GM19372 (cell line): Measurements from ENCODE around the gene NTN3.

ENCODE experiments used
- ATAC-seq: cut with Tn5 transposase; IDR thresholded peaks from one replicate; pipeline ENCODE4 v1.9.1; 2021; ENCODE audit warnings: mild to moderate bottlenecking, low read depth, moderate library complexity; ENCODE audit not compliant: unreplicated experiment

NTN3 gene

DNA sequence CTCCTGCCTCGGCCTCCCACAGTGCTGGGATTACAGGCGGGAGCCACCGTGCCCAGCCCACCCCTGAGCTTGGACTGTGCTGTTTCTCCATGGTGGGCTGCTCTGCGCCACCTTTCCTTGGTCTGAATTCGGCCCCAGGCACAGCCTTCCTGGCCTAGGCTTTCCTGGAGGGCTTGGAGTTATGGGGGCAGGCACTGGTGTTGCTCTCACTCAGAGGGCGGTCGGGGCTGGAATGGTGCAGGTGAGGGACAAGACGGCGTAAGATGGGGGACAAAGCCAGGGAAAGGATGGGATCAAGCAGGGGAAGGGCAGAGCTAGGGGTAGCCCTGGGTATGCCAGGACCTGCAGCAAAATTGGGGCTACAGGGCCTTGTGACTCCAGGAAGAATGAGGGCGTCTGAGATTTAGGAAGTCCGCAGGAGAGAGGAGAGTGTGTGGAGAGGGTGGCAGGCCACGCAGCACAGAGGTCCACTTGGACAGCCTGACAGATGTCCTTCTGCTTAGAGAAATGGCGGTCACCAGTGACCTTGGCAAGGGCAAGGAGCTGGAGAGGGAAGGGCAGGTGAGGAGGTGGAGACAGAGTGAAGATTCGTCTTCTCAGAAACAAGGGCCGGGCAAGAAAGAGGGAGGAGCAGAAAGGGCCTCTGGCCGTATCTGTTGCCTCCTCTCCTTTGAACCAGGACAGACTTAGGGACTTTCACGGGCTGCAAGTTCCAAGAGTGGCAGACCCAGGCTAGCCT lies 41.1 kb downstream of the NTN3 start:
- no peak for ATAC-seq

DNA sequence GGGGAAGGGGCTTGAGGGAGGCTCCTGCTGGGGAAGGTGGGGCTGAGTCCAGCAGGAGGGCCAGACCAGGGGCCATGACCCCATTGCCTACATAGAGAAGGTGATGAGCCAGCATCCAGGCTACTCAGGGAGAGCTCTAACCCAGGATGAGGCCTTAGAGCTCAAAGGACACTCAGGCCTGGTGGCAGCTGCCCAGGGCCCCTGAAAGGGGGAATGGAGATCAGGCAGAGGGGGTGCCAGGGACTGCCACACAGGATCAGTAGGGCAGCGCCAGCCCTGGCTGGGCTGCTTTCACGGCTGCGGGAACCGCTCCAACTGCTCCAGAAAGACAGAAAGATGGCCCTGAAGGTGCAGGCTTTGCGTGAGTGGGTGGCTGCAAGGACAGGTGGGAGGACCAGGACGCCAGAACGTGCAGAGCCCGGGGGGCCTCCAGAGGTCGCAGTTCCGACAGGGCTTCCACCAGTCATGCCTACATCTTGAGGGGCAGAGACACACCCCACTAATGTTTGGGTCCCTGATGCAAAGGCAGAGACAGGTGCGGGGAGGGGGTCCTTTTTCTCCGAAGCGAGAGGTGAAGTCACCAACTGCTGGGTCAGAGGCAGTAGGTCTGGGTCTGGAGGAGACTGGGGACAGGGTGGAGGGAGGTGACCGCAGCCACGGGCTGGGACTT lies 41.8 kb downstream of the NTN3 start:
- no peak for ATAC-seq

DNA sequence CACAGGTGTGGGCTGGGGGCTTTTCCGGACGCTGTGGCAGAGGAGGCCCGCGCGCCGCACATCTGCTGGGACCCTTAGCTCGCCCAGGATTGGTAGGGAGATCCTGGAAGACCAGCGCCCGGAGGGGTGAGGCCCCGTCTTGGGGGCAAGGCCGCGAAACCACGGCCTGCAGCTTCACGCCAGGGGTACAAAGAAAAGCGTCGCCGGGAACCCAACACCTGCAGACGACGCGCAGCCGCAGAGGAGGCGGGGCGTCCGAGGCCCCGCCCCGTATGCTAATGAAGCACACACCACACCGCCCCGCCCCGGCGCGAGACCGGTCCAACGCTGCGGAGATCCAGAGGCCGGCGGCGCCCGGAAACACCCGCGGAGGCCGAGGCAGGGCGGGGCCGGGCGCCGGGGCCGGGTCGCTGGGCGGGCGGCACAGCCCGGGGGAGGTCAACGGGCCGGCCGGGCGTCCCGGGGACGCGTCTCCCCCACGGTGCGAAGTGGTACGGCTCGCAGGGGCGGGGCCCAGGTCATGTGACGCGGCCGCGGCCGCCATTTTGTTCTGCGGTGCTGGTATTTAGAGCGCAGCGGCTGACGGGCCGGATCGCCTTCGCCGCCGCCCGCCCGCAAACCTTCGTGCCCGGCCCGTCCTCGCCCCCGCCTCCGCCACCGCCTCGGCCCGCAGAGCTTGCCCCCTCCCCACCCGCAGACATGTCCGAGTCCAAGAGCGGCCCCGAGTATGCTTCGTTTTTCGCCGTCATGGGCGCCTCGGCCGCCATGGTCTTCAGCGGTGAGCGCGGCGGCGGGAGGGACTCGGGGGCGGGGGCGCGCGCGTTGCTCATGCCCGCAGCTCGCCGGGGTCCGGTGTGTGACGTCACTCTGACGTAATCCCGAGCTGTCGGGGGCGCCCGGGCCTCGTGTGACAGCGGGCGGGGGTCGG lies 42.6 kb downstream of the NTN3 start, which contains the start of gene ATP6V0C:
TSS of gene ATP6V0C (plus strand) at position 548 of the 928 bp plus-strand sequence. CDS start at position 700, 152 bp downstream.
- ATAC-seq = peak; percentile 70

DNA sequence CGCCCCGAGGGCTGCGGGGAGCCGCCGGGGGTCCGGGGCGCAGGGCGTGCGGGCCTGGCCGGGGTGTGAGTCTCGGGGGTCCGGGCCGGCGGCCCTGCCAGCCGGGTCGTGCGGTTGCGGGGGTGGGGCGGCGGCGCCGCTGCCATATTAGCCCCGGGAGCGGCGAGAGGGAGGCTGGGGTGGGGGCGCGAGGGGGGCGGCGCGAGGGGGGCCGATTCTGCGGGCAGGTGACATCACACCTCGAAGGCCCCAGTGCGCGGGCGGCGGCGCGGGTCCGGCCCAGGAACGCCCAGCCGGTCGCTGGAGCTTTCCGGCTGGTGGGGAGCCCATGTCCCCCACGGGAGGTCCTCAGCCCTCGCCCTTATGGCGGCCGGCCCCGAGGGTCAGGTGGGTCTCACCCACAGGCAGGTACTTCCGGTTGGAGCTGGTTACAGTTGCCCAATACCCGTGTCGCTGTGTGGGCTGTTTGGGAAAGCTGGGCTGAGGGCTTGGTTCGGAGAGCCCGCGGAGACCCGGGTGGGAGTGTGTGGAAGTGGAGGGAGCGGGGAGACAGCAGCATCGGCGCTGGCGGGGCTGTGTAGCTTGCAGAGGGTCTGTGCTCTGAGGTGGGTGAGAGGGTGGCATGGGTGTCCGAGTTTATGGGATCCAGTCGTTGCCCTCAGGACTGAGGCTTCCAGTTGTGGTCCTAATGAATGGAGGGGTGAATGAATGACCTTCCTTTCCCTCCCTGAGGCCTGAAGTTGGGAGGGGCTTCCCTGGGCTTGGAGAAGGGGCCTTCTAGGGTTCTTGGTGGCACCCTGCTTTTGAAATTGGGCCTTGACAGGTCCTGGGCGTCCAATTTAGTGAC lies 43.5 kb downstream of the NTN3 start:
- peak; percentile 0 for ATAC-seq

DNA sequence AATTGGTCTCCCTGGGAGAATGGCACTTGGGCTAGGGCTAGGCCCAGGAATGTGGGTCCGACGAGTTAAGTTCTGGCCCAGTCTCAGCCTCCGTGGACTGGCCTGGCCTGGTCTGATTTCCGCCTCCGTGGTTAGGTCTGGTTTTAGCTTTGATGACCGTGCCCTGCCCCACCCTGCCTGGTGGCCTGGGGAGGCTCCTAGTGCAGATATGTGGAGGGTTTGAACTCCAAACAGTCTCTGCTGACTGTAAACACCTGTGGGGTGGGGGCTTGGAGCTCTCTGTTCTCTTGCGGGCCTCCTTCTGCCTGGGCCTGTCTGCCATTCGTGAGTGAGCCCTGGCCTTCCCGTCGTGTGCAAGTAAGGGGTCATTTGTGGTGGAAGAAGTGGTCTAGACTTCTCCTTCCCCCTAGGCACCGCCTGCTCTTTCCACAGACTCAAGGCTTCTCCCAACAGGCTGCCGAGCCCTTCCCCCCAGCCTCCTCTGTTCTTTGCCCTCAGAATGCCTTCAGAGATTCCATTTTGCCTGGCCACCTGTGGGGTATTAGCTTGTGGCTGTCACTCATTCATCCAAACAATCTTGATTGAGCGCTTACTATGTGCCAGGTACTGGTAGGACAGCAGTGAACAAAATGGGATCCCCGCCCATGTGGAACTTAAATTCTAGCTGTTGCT lies 44.2 kb downstream of the NTN3 start:
- no peak for ATAC-seq

DNA sequence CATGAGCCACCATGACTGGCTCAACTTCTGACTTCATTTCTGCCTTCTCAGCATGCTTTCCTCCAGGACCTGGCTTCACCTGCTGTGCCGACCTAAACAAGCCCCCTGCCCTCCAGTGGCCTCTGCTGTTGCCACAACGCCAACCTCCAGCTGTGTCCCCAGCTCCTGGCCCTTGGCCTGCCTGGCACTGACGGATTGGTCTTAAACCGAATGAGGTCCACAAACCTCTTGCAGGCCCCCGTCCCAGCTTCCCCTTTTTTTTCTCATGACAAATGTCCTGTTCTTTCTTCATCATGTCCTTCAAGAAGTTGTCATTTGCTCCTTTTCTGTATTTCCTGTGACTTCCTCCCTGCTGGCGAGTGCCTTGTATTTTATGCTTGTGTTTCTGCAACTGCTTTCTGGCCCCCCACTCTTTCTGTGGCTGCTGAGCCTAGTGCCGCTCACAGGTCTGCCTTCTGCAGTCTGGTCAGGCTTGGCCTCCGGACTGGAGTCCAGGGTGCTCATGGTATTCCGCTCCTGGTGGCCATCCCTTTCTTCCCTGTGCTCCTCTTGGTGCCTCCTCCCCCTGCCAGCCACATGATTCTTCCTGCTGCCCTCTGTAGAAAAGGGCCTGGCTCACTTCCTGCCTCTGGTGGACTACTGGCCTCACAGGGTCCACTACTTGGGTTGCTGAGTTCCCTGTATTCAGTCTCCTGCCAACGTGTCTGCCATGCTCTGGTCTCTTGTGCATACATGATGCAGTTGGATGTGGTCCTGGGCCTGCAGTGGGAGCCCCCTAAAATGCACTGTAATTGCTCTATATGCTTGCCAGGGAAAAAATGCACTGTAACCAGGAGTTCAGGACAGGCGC lies 45.5 kb downstream of the NTN3 start:
- no peak for ATAC-seq

DNA sequence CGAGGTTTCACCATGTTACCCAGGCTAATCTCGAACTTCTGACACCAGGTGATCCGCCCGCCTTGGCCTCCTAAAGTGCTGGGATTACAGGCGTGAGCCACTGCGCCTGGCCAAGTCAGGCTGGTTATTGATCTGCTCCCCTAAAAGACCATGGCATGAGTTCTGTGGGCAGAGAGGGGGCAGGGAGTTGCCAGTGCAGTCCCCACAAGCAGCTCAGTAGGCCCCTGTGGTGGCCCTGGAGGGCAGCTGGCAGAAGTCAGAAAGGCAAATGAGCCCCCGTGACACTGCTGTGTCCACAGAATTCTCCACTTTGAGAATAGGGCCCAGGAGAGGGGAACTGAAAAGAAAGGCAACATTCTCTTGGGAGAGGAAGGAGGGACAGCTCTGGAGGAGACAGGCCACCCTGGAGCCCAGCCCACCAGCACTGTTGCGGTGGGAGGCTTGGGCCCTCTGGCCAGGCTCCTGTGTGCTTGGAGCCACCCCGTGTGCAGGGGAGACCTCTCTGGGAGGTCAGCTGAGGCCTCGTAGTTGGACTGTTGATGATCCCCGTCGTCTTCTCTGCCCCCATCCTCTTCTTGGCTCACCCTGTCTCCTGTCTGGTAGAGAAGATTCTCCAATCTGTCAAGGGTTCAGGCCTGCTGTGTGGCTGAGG lies 47.0 kb downstream of the NTN3 start:
- ATAC-seq = no peak

DNA sequence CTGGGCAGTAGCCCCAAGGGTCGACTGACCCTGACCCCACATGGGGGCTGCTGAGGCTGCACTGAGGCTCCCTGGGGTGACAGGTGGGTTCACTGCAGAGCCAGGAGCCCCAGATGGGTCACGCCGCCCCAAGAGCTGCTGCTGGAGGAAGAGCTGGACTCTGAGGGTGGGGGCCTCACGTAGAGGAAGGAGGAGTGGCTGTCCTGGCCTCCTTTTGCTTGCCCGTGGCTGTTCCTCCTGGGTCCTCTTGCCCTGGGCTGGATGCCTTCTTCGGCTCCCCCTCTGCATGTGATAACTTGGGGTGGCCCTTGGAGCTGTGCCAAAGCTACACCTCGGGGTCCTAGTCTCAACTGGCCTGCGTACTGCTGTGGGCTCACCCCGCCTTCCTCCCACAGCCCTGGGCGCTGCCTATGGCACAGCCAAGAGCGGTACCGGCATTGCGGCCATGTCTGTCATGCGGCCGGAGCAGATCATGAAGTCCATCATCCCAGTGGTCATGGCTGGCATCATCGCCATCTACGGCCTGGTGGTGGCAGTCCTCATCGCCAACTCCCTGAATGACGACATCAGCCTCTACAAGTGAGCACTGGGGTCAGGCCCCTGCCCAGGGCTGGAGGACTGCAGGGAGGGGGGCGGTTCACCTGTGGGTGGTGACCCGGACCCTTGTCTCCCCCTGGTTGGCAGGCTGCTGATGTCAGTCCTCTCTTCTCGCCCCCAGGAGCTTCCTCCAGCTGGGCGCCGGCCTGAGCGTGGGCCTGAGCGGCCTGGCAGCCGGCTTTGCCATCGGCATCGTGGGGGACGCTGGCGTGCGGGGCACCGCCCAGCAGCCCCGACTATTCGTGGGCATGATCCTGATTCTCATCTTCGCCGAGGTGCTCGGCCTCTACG lies 48.0 kb downstream of the NTN3 start:
- ATAC-seq = no peak

DNA sequence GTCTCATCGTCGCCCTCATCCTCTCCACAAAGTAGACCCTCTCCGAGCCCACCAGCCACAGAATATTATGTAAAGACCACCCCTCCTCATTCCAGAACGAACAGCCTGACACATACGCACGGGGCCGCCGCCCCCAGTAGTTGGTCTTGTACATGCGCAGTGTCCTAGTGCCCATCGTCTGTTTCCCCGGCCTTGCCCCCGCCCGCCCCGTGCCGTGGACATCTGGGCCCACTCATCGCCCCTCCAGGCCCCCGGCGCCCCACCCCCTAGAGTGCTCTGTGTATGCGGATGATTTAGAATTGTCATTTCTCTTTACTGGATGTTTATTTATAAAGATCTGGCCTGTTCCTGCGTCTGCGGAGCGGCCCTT lies 48.6 kb downstream of the NTN3 start:
- no peak for ATAC-seq

DNA sequence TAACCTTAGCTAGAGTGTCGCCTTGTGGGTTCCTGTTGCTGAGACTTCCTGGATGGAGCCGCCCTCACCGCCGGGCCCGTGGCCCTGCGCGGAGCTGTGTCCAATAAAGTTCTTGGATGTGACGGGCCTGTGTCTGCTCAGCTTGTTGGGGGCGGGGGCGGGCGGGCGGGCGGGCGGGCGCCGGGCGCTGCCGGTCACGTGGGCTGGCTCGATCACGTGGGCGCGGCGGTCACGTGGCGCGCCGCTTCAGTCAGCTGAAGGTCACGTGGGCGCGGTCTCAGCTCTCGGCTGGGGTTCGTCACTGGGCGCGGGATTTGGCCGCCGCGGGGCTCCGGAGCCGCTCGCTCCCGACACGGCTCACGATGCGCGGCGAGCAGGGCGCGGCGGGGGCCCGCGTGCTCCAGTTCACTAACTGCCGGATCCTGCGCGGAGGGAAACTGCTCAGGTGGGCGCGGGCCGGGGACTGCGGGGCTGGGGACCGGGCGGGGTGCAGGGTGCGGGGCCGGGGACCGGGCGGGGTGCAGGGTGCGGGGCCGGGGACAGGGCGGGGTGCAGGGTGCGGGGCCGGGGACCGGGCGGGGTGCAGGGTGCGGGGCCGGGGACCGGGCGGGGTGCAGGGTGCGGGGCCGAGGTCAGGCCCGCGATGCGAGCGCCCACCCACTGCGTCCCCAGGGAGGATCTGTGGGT lies 49.1 kb downstream of the NTN3 start, which contains the start of gene AMDHD2:
TSS of gene AMDHD2 (plus strand) at position 275 of the 687 bp plus-strand sequence. CDS start at position 363, 88 bp downstream.
- no peak for ATAC-seq

DNA sequence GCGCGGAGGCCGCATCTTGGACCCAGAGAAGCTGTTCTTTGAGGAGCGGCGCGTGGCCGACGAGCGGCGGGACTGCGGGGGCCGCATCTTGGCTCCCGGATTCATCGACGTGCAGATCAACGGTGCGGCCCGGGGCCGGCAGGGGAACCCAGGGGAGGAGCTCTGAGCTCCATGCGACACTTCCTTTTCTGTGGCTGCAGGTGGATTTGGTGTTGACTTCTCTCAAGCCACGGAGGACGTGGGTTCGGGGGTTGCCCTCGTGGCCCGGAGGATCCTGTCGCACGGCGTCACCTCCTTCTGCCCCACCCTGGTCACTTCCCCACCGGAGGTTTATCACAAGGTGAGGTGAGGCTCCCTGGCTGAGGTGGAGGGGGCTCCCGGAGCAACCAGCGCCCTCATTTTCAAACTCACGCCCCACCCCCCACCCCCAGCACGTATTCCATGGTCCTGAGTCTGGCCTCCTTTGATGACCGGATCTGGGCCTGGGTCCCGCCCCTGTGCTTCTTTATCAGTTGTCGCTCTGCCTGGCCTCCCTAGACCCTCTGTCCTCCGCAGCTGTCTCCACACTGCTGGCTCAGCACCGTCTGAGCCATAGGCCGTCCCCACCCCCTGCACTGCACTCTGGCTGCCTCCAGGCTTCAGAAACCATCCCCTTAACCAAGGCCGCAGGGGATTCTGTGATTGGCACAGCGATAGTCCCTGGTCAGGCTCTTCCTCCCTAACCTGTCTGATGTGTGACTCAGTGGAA lies 49.9 kb downstream of the NTN3 start:
- ATAC-seq = no peak
